Measurements from ENCODE around the gene PIK3AP1.

The PIK3AP1 gene

GRCh38 chr10:96639899-96640298, 80.4 kb downstream of the PIK3AP1 start:
- no peak for DNase-seq

- no peak for DNase-seq
Measured at GRCh38 chr10:96638696-96639095, 81.6 kb downstream of the PIK3AP1 start.

- no peak for DNase-seq
Measured at GRCh38 chr10:96638120-96638519, 82.2 kb downstream of the PIK3AP1 start.

- DNase-seq: no peak
Measured at GRCh38 chr10:96637709-96638108, 82.6 kb downstream of the PIK3AP1 start.

GRCh38 chr10:96636551-96636950, 83.8 kb downstream of the PIK3AP1 start:
- no peak for DNase-seq

GRCh38 chr10:96632974-96633710, 87.2 kb downstream of the PIK3AP1 start:
- no peak for DNase-seq

- no peak for DNase-seq
Measured at GRCh38 chr10:96627292-96627691, 93.0 kb downstream of the PIK3AP1 start.

GRCh38 chr10:96626795-96627194, 93.5 kb downstream of the PIK3AP1 start:
- DNase-seq: no peak

- DNase-seq: no peak
Measured at GRCh38 chr10:96625173-96625572, 95.1 kb downstream of the PIK3AP1 start.

- no peak for DNase-seq
Measured at GRCh38 chr10:96622013-96622787, 98.1 kb downstream of the PIK3AP1 start.

- no peak for DNase-seq
Measured at GRCh38 chr10:96619796-96620773, 100.2 kb downstream of the PIK3AP1 start.

- no peak for DNase-seq
Measured at GRCh38 chr10:96619120-96619519, 101.2 kb downstream of the PIK3AP1 start.

GRCh38 chr10:96618653-96619052, 101.7 kb downstream of the PIK3AP1 start:
- no peak for DNase-seq

- no peak for DNase-seq
Measured at GRCh38 chr10:96616961-96617360, 103.4 kb downstream of the PIK3AP1 start.

GRCh38 chr10:96614515-96614914, 105.8 kb downstream of the PIK3AP1 start:
- DNase-seq: no peak

GRCh38 chr10:96613576-96613975, 106.7 kb downstream of the PIK3AP1 start:
- DNase-seq: no peak

GRCh38 chr10:96612055-96612830, 108.1 kb downstream of the PIK3AP1 start:
- DNase-seq: no peak

GRCh38 chr10:96610817-96611216, 109.5 kb downstream of the PIK3AP1 start:
- DNase-seq: no peak

GRCh38 chr10:96609510-96609909, 110.8 kb downstream of the PIK3AP1 start:
- no peak for DNase-seq

- DNase-seq: no peak
Measured at GRCh38 chr10:96608805-96609204, 111.5 kb downstream of the PIK3AP1 start.

GRCh38 chr10:96608262-96608661, 112.1 kb downstream of the PIK3AP1 start:
- no peak for DNase-seq

- no peak for DNase-seq
Measured at GRCh38 chr10:96606946-96607345, 113.4 kb downstream of the PIK3AP1 start.
